Suppressor macrophage (primary cell): ENCODE results near the gene GATD1.
A peak's percentile ranks its signal among the peaks of the same experiment; 100 is the strongest.

ENCODE experiments used
- DNase-seq, 4 experiments: peaks; one replicate each; pipeline ENCODE4 v3.0.0-alpha.2; 2020 to 2022

GATD1 gene

GRCh38 chr11:726278-727220 lies 50.7 kb downstream of the GATD1 start:
- DNase-seq: peak; percentile 34 to 68 (median 54)

- DNase-seq: no peak
Observed at GRCh38 chr11:725624-726202, 51.6 kb downstream of the GATD1 start.

- DNase-seq: no peak
Observed at GRCh38 chr11:724778-725386, 52.4 kb downstream of the GATD1 start.

GRCh38 chr11:724049-724777 lies 53.1 kb downstream of the GATD1 start:
- no peak for DNase-seq

GRCh38 chr11:723120-723883 lies 54.0 kb downstream of the GATD1 start:
- peak; percentile 61 to 79 (median 69) for DNase-seq

GRCh38 chr11:722346-722811 lies 54.9 kb downstream of the GATD1 start:
- no peak for DNase-seq

- DNase-seq: peak; percentile 61 to 83 (median 69)
Observed at GRCh38 chr11:721741-722345, 55.4 kb downstream of the GATD1 start.

GRCh38 chr11:721247-721740 lies 56.0 kb downstream of the GATD1 start:
- no peak for DNase-seq

GRCh38 chr11:720642-721246 lies 56.5 kb downstream of the GATD1 start:
- DNase-seq: peak in 2 of 4 experiments; percentile 63 to 89

- DNase-seq: no peak
Observed at GRCh38 chr11:720017-720641, 57.2 kb downstream of the GATD1 start.

GRCh38 chr11:719214-720016 lies 57.9 kb downstream of the GATD1 start:
- DNase-seq: no peak
